CD4-positive, alpha-beta T cell (primary cell): ENCODE measurements around the gene ARMC10. TPM values are rescaled to one million over a fixed set of nuclear protein-coding genes. Genes with fewer than 3 reads are reported as not detected.

ENCODE experiments used
- ATAC-seq: fragments of 200-7000 bp; cut with Tn5 transposase; one replicate; pipeline ENCODE4 v1.10.0; 2022; ENCODE audit warnings: mild to moderate bottlenecking; ENCODE audit not compliant: poor library complexity
- CTCF ChIA-PET: fragments of 350-600 bp; sonication (Branson Sonifier 250); formaldehyde crosslinking; loops from one replicate; lab custom pipeline; 2021; ENCODE audit warnings: antibody characterized with exemption, inconsistent platforms; lab: Charles Lee
- POLR2A ChIA-PET: fragments of 350-600 bp; sonication (Branson Sonifier 250); formaldehyde crosslinking; loops from one replicate; lab custom pipeline; 2021; ENCODE audit warnings: antibody characterized with exemption, inconsistent platforms; lab: Charles Lee
- DNase-seq, 14 experiments: peaks; one replicate each; pipeline ENCODE4 v3.0.0-alpha.2; 2013 to 2020; ENCODE audit warnings: mixed read lengths in 2 of 14
- H3K27ac ChIP-seq, 2 donors: one replicate each; pipeline versions ENCODE4 v1.5.1 to v1.7.0; 2013; ENCODE audit warnings: low read length in 2 of 2, low read depth in 1 of 2, mild to moderate bottlenecking in 1 of 2
- H3K27me3 ChIP-seq, 2 experiments: 1 replicate in 1 of 2; 2 replicates in 1 of 2; pipeline versions ENCODE4 v1.6.1 to v1.7.0; 2013; ENCODE audit warnings: low read length in 2 of 2, control low read depth in 1 of 2, mild to moderate bottlenecking in 1 of 2, moderate library complexity in 1 of 2; ENCODE audit not compliant: insufficient read depth in 2 of 2, control insufficient read depth in 1 of 2
- H3K36me3 ChIP-seq: one replicate; pipeline ENCODE4 v1.6.1; 2013; ENCODE audit warnings: low read length, control low read depth; ENCODE audit not compliant: insufficient read depth
- H3K4me1 ChIP-seq: one replicate; pipeline ENCODE4 v1.6.1; 2013; ENCODE audit warnings: low read length, control low read depth; ENCODE audit not compliant: insufficient read depth
- H3K4me3 ChIP-seq: one replicate; pipeline ENCODE4 v1.5.1; 2013; ENCODE audit warnings: mild to moderate bottlenecking, low read length, moderate library complexity
- H3K9me3 ChIP-seq, 2 experiments: 1 replicate in 1 of 2; 2 replicates in 1 of 2; pipeline versions ENCODE4 v1.6.1 to v1.7.0; 2013; ENCODE audit warnings: low read length in 2 of 2, mild to moderate bottlenecking in 2 of 2, control low read depth in 1 of 2, moderate library complexity in 1 of 2; ENCODE audit not compliant: control insufficient read depth in 1 of 2, insufficient read depth in 1 of 2
- H3K27ac Mint-ChIP-seq: one replicate; pipeline ENCODE4 v1.8.0; 2020; ENCODE audit warnings: mixed read lengths
- H3K27me3 Mint-ChIP-seq: one replicate; pipeline ENCODE4 v1.8.0; 2021; ENCODE audit warnings: mixed read lengths
- H3K36me3 Mint-ChIP-seq: one replicate; pipeline ENCODE4 v1.8.0; 2021; ENCODE audit warnings: low read depth, mixed read lengths
- H3K4me1 Mint-ChIP-seq: one replicate; pipeline ENCODE4 v1.8.0; 2021; ENCODE audit warnings: low read depth, mixed read lengths
- H3K4me3 Mint-ChIP-seq: one replicate; pipeline ENCODE4 v1.8.0; 2020; ENCODE audit warnings: mild to moderate bottlenecking, mixed read lengths
- H3K9me3 Mint-ChIP-seq: one replicate; pipeline ENCODE4 v1.8.0; 2020; ENCODE audit warnings: mixed read lengths
- CTCF ChIP-seq: fragments of 200-600 bp; IDR thresholded peaks from one replicate; pipeline ENCODE4 v1.8.0; 2022; ENCODE audit warnings: antibody characterized with exemption, mild to moderate bottlenecking
- intact Hi-C, 2 experiments: fragments of 100-400 bp; cut with DNase I in 1 of 2; cut with micrococcal nuclease in 1 of 2; formaldehyde crosslinking; loops; one replicate each; pipeline versions ENCODE4 v1.15.1 to v1.9.0; 2023 to 2025; cut with DNase I, micrococcal nuclease
- total RNA-seq, 174 experiments: library from RNA in 2 of 174; stranded (reverse) in 2 of 174; gene quantifications; one replicate each; pipeline ENCODE4 v1.2.3 and lab custom pipeline; 2021 to 2026

The ARMC10 gene
- total RNA-seq, 2 experiments from 2014 or later: 6.0 to 6.9 TPM

- no peak overlapping the region for H3K27ac ChIP-seq
- Mint-ChIP-seq H3K4me3 (no peak overlapping the region), H3K9me3 (no peaks in the 10 kb centered on the region), H3K27me3 (no peaks in the 10 kb centered on the region), H3K4me1 (peaks cover 3% of the 10 kb centered on the region), H3K27ac (no peak overlapping the region), H3K36me3 (peaks cover 60% of the 10 kb centered on the region)
- POLR2A ChIA-PET: no interaction called here
- TF ChIP-seq CTCF: no peak
- no peaks in the 10 kb centered on the region for H3K27me3 ChIP-seq
- H3K36me3 ChIP-seq: peaks cover 29% of the 10 kb centered on the region
- no peak overlapping the region for H3K4me3 ChIP-seq
- ATAC-seq: no peak
- H3K9me3 ChIP-seq: no peaks in the 10 kb centered on the region
- DNase-seq: no peak
- H3K4me1 ChIP-seq: no peaks in the 10 kb centered on the region
- intact Hi-C loops: no loop called here
- CTCF ChIA-PET: interaction anchor here (0.6 kb wide), 1 partner anchor 58 kb away, joined by 3 read pairs; no protein-coding TSS in a partner anchor
Measured at GRCh38 chr7:103120362-103120761, 45.4 kb downstream of the ARMC10 start.

GRCh38 chr7:103121641-103122040 lies 46.7 kb downstream of the ARMC10 start:
- ATAC-seq (no peak), DNase-seq (no peak)
- TF ChIP-seq CTCF: no peak
- no peaks in the 10 kb centered on the region for H3K9me3 Mint-ChIP-seq
- intact Hi-C loops: no loop called here
- ChIA-PET POLR2A (no interaction called here), CTCF (no interaction called here)
- Histone ChIP-seq H3K27ac (no peak overlapping the region), H3K4me3 (no peak overlapping the region), H3K4me1 (no peaks in the 10 kb centered on the region), H3K9me3 (no peaks in the 10 kb centered on the region), H3K27me3 (no peaks in the 10 kb centered on the region), H3K36me3 (peaks cover 32% of the 10 kb centered on the region)
- no peak overlapping the region for H3K27ac Mint-ChIP-seq
- peaks cover 60% of the 10 kb centered on the region for H3K36me3 Mint-ChIP-seq
- no peak overlapping the region for H3K4me3 Mint-ChIP-seq
- H3K27me3 Mint-ChIP-seq: no peaks in the 10 kb centered on the region
- H3K4me1 Mint-ChIP-seq: peaks cover 3% of the 10 kb centered on the region

- Histone ChIP-seq H3K9me3 (no peaks in the 10 kb centered on the region), H3K27ac (no peak overlapping the region), H3K4me1 (no peaks in the 10 kb centered on the region), H3K27me3 (no peaks in the 10 kb centered on the region), H3K4me3 (no peak overlapping the region), H3K36me3 (peaks cover 49% of the 10 kb centered on the region)
- no peak for TF ChIP-seq CTCF
- ChIA-PET CTCF (no interaction called here), POLR2A (no interaction called here)
- no peak overlapping the region for H3K4me3 Mint-ChIP-seq
- H3K9me3 Mint-ChIP-seq: no peaks in the 10 kb centered on the region
- ATAC-seq: no peak
- no peaks in the 10 kb centered on the region for H3K27me3 Mint-ChIP-seq
- H3K36me3 Mint-ChIP-seq: peaks cover 71% of the 10 kb centered on the region
- no peak for DNase-seq
- peaks cover 3% of the 10 kb centered on the region for H3K4me1 Mint-ChIP-seq
- intact Hi-C loops: no loop called here
- no peak overlapping the region for H3K27ac Mint-ChIP-seq
Measured at GRCh38 chr7:103123529-103123928, 48.6 kb downstream of the ARMC10 start.
